ENCODE measurements around the gene PAX8.

Gene PAX8

DNA sequence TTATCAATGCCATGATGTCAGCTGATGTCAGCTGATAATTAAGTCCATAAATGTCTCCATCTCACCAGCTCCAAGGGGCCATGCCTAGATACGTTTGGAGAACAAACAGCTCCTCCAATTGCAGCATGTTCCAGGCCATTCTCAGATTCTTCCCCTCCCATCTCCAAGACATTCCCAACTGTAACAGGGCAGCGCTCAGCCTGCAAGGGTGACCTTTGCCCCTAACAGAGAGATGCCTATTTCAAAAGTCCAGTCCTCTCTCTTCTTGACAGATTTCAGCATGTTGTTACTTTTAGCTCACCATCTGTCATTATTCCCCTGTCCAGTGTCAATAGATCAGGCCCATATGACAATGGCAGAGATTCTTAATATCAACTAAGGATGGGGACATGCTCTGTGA lies 95.0 kb downstream of the PAX8 start:
- no peak for DNase-seq (ENCODE audit: low spot score)
- Histone ChIP-seq H3K4me2 (ENCODE audit: insufficient read depth, low read length, poor library complexity, severe bottlenecking) (no peak overlapping the region), H3K14ac (ENCODE audit: low read length) (no peak overlapping the region), H2BK120ac (ENCODE audit: low read depth, low read length) (no peak overlapping the region), H2BK5ac (ENCODE audit: low read length) (no peak overlapping the region), H3K4me3 (ENCODE audit: low read length in 2 of 2) (no peak overlapping the region), H3K4ac (ENCODE audit: low read length) (no peak overlapping the region), H2BK15ac (ENCODE audit: low read length) (no peak overlapping the region), H3K9me3 (replicated peaks in 1 of 2; ENCODE audit: control insufficient read depth in 2 of 2, insufficient read depth in 1 of 2, low read depth in 1 of 2, low read length in 2 of 2) (no peaks in the 10 kb centered on the region), H2AK5ac (ENCODE audit: low read depth, low read length) (no peak overlapping the region), H3K79me1 (ENCODE audit: low read depth, low read length) (no peaks in the 10 kb centered on the region), H3K27ac (replicated peaks; ENCODE audit: low read length) (no peak overlapping the region), H3K23ac (ENCODE audit: low read depth, low read length, poor library complexity) (no peak overlapping the region), H3K4me1 (ENCODE audit: control insufficient read depth in 2 of 2, insufficient read depth in 1 of 2, low read depth in 1 of 2, low read length in 2 of 2) (peaks cover 0 to 6% of the 10 kb centered on the region in 2 donors), H4K91ac (ENCODE audit: low read depth, low read length, poor library complexity) (no peak overlapping the region), H3K27me3 (ENCODE audit: control insufficient read depth in 3 of 3, insufficient read depth in 3 of 3, low read depth in 1 of 3, low read length in 3 of 3) (peaks cover 0 to 2% (median 0%) of the 10 kb centered on the region in 3 experiments), H3K18ac (ENCODE audit: low read length) (no peak overlapping the region), H2BK12ac (ENCODE audit: low read length) (no peak overlapping the region), H3K9ac (ENCODE audit: low read depth, low read length, poor library complexity) (no peak overlapping the region), H3K36me3 (replicated peaks in 1 of 2; ENCODE audit: control insufficient read depth in 2 of 2, insufficient read depth in 2 of 2, low read length in 2 of 2) (no peaks in the 10 kb centered on the region), H4K8ac (ENCODE audit: low read depth, low read length) (no peak overlapping the region), H2AFZ (ENCODE audit: low read length) (no peak overlapping the region)
- no CpG with 5 or more reads among the region's 2 CpGs for WGBS, 2 donors (ENCODE audit: extremely low coverage in 2 of 2, insufficient read length in 2 of 2, insufficient replicate concordance in 1 of 2)

DNA sequence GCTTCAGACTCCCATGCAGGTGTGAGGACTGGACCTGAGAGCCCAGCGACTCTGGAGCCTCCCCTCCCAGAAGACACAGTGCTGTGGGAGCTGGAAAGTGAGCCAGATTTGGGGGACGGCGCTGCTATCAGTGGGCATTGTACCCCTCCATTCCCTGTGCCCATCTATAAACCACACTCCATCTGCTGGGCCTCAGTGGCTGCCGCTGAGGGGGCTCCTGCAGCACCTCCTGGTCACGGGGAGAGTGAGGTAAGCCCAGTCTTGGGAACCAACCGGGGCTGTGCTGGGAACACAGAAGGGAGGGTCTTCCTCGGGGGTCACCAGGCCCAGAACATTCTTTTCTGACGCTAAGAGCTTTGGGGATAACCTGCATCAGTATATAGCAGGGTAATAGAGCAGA lies 95.5 kb downstream of the PAX8 start:
- H3K27ac ChIP-seq (replicated peaks; ENCODE audit: low read length), result no peak overlapping the region
- no peak overlapping the region for H3K4me3 ChIP-seq (ENCODE audit: low read length in 2 of 2)
- no peak overlapping the region for H2BK5ac ChIP-seq (ENCODE audit: low read length)
- H2BK12ac ChIP-seq (ENCODE audit: low read length), result no peak overlapping the region
- H2BK15ac ChIP-seq (ENCODE audit: low read length), result no peak overlapping the region
- no peak overlapping the region for H3K18ac ChIP-seq (ENCODE audit: low read length)
- no peak overlapping the region for H2BK120ac ChIP-seq (ENCODE audit: low read depth, low read length)
- no peaks in the 10 kb centered on the region for H3K36me3 ChIP-seq (replicated peaks in 1 of 2; ENCODE audit: control insufficient read depth in 2 of 2, insufficient read depth in 2 of 2, low read length in 2 of 2)
- H3K9me3 ChIP-seq (replicated peaks in 1 of 2; ENCODE audit: control insufficient read depth in 2 of 2, insufficient read depth in 1 of 2, low read depth in 1 of 2, low read length in 2 of 2), result no peaks in the 10 kb centered on the region
- no CpG with 5 or more reads among the region's 8 CpGs for WGBS, 2 donors (ENCODE audit: extremely low coverage in 2 of 2, insufficient read length in 2 of 2, insufficient replicate concordance in 1 of 2)
- H4K91ac ChIP-seq (ENCODE audit: low read depth, low read length, poor library complexity), result no peak overlapping the region
- peaks cover 0 to 6% of the 10 kb centered on the region in 2 donors for H3K4me1 ChIP-seq (ENCODE audit: control insufficient read depth in 2 of 2, insufficient read depth in 1 of 2, low read depth in 1 of 2, low read length in 2 of 2)
- no peak overlapping the region for H3K23ac ChIP-seq (ENCODE audit: low read depth, low read length, poor library complexity)
- no peak for DNase-seq (ENCODE audit: low spot score)
- H3K27me3 ChIP-seq (ENCODE audit: control insufficient read depth in 3 of 3, insufficient read depth in 3 of 3, low read depth in 1 of 3, low read length in 3 of 3), result peaks cover 0 to 5% (median 0%) of the 10 kb centered on the region in 3 experiments
- H3K9ac ChIP-seq (ENCODE audit: low read depth, low read length, poor library complexity), result no peak overlapping the region
- H3K79me1 ChIP-seq (ENCODE audit: low read depth, low read length), result no peaks in the 10 kb centered on the region
- H4K8ac ChIP-seq (ENCODE audit: low read depth, low read length), result no peak overlapping the region
- no peak overlapping the region for H3K14ac ChIP-seq (ENCODE audit: low read length)
- no peak overlapping the region for H2AK5ac ChIP-seq (ENCODE audit: low read depth, low read length)
- H3K4me2 ChIP-seq (ENCODE audit: insufficient read depth, low read length, poor library complexity, severe bottlenecking), result no peak overlapping the region
- H3K4ac ChIP-seq (ENCODE audit: low read length), result no peak overlapping the region
- H2AFZ ChIP-seq (ENCODE audit: low read length), result no peak overlapping the region

DNA sequence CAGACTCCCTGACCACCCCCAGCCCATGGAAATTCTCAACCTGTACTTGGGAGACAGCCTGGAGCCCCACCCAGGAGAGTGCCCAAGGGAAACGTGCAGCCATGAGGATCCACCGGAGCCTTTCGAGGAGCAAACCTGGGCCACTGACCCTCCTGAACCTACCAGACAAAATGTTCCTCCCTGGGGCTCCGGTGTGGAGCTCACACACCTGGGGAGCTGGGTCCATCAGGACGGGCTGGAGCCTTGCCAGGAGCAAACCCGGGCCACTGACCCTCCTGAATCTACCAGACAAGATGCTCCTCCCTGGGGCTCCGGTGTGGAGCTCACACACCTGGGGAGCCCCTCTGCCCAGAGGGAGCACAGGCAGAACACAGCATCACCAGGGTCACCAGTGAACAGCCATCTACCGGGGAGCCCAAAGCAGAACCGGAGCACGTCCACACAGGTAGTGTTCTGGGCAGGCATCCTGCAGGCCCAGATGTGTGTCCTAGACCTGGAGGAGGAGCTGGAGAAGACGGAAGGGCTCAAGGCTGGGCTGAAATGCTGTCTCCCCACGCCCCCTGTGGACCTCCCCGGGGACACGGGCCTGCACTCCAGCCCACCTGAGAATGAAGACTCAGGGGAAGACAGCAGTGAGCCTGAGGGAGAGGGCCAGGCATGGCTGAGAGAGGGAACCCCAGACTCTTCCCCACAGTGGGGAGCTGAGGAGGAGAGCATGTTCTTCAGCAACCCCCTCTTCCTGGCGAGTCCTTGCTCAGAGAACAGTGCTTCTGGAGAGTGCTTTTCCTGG lies 96.1 kb downstream of the PAX8 start:
- DNase-seq (ENCODE audit: low spot score), result no peak
- H2AK5ac ChIP-seq (ENCODE audit: low read depth, low read length), result peak overlapping the region; percentile 44
- no peak overlapping the region for H3K27ac ChIP-seq (replicated peaks; ENCODE audit: low read length)
- no peak overlapping the region for H4K8ac ChIP-seq (ENCODE audit: low read depth, low read length)
- H3K27me3 ChIP-seq (ENCODE audit: control insufficient read depth in 3 of 3, insufficient read depth in 3 of 3, low read depth in 1 of 3, low read length in 3 of 3), result peaks cover 0 to 5% (median 0%) of the 10 kb centered on the region in 3 experiments
- no peak overlapping the region for H2AFZ ChIP-seq (ENCODE audit: low read length)
- H3K9me3 ChIP-seq (replicated peaks in 1 of 2; ENCODE audit: control insufficient read depth in 2 of 2, insufficient read depth in 1 of 2, low read depth in 1 of 2, low read length in 2 of 2), result no peaks in the 10 kb centered on the region
- no peak overlapping the region for H3K4ac ChIP-seq (ENCODE audit: low read length)
- H3K4me1 ChIP-seq (ENCODE audit: control insufficient read depth in 2 of 2, insufficient read depth in 1 of 2, low read depth in 1 of 2, low read length in 2 of 2), result peaks cover 0 to 6% of the 10 kb centered on the region in 2 donors
- H2BK5ac ChIP-seq (ENCODE audit: low read length), result no peak overlapping the region
- H2BK15ac ChIP-seq (ENCODE audit: low read length), result no peak overlapping the region
- no peaks in the 10 kb centered on the region for H3K36me3 ChIP-seq (replicated peaks in 1 of 2; ENCODE audit: control insufficient read depth in 2 of 2, insufficient read depth in 2 of 2, low read length in 2 of 2)
- no peak overlapping the region for H4K91ac ChIP-seq (ENCODE audit: low read depth, low read length, poor library complexity)
- H3K4me2 ChIP-seq (ENCODE audit: insufficient read depth, low read length, poor library complexity, severe bottlenecking), result no peak overlapping the region
- H3K23ac ChIP-seq (ENCODE audit: low read depth, low read length, poor library complexity), result no peak overlapping the region
- no peak overlapping the region for H3K18ac ChIP-seq (ENCODE audit: low read length)
- H3K4me3 ChIP-seq (ENCODE audit: low read length in 2 of 2), result no peak overlapping the region
- H2BK12ac ChIP-seq (ENCODE audit: low read length), result no peak overlapping the region
- H3K14ac ChIP-seq (ENCODE audit: low read length), result no peak overlapping the region
- WGBS, 2 donors (ENCODE audit: extremely low coverage in 2 of 2, insufficient read length in 2 of 2, insufficient replicate concordance in 1 of 2), result no CpG with 5 or more reads among the region's 15 CpGs
- no peaks in the 10 kb centered on the region for H3K79me1 ChIP-seq (ENCODE audit: low read depth, low read length)
- H3K9ac ChIP-seq (ENCODE audit: low read depth, low read length, poor library complexity), result no peak overlapping the region
- no peak overlapping the region for H2BK120ac ChIP-seq (ENCODE audit: low read depth, low read length)

DNA sequence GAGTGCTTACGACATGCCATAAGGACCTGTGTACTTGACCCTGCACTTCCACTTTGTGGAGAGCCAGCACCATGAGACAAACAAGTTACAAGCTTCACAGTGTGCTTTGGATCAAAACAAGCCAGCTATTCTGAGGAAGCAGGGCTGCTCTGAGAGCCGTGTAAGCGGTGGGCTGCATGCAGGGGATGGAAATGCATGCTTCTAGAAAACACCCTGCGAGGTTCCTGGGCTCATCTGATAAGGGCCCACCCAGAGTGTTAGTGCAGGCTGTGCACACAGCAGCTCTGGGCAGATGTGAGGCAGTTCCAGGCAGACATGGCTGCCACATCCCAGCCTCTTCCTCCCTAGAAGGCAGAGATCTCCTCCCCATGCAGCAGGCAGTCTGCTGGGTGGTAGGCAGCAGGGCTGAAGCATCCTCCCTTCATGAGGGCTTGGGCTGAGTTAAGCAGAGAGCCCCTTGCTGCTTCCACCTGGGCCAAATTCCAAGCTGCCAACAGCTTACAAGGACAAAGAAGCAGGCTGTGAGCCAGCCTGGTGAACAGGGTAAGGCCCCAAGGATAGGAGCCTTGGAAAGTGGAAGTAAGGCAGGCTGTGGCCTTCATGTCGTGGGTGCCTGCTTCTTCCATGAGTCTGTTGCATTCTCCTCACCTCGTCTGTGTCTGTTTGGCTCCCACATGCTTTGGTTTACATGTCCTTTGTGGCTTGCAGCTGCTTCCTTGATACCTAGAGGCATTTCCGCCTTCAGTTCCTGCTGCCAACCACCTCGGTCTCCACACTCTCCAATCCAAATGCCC lies 97.3 kb downstream of the PAX8 start:
- Histone ChIP-seq H2BK15ac (ENCODE audit: low read length) (no peak overlapping the region), H3K23ac (ENCODE audit: low read depth, low read length, poor library complexity) (no peak overlapping the region), H3K27ac (replicated peaks; ENCODE audit: low read length) (no peak overlapping the region), H2BK5ac (ENCODE audit: low read length) (no peak overlapping the region), H3K36me3 (replicated peaks in 1 of 2; ENCODE audit: control insufficient read depth in 2 of 2, insufficient read depth in 2 of 2, low read length in 2 of 2) (no peaks in the 10 kb centered on the region), H3K14ac (ENCODE audit: low read length) (no peak overlapping the region), H3K18ac (ENCODE audit: low read length) (peak overlapping the region; percentile 29), H2AK5ac (ENCODE audit: low read depth, low read length) (peak overlapping the region; percentile 6), H2BK120ac (ENCODE audit: low read depth, low read length) (no peak overlapping the region), H3K79me1 (ENCODE audit: low read depth, low read length) (no peaks in the 10 kb centered on the region), H4K8ac (ENCODE audit: low read depth, low read length) (no peak overlapping the region), H3K4ac (ENCODE audit: low read length) (no peak overlapping the region), H3K27me3 (ENCODE audit: control insufficient read depth in 3 of 3, insufficient read depth in 3 of 3, low read depth in 1 of 3, low read length in 3 of 3) (peaks cover 0 to 5% (median 0%) of the 10 kb centered on the region in 3 experiments), H3K9me3 (replicated peaks in 1 of 2; ENCODE audit: control insufficient read depth in 2 of 2, insufficient read depth in 1 of 2, low read depth in 1 of 2, low read length in 2 of 2) (no peaks in the 10 kb centered on the region), H3K4me2 (ENCODE audit: insufficient read depth, low read length, poor library complexity, severe bottlenecking) (no peak overlapping the region), H3K9ac (ENCODE audit: low read depth, low read length, poor library complexity) (peak overlapping the region; percentile 26), H2BK12ac (ENCODE audit: low read length) (no peak overlapping the region), H2AFZ (ENCODE audit: low read length) (peak overlapping the region; percentile 69), H4K91ac (ENCODE audit: low read depth, low read length, poor library complexity) (peak overlapping the region; percentile 49), H3K4me3 (ENCODE audit: low read length in 2 of 2) (peak overlapping the region in 1 of 2 donors; percentile 24), H3K4me1 (ENCODE audit: control insufficient read depth in 2 of 2, insufficient read depth in 1 of 2, low read depth in 1 of 2, low read length in 2 of 2) (peaks cover 0 to 6% of the 10 kb centered on the region in 2 donors)
- DNase-seq (ENCODE audit: low spot score), result no peak
- WGBS, 2 donors (ENCODE audit: extremely low coverage in 2 of 2, insufficient read length in 2 of 2, insufficient replicate concordance in 1 of 2), result no CpG with 5 or more reads among the region's 8 CpGs
